Right hindlimb (tissue), 1 donor: Measurements from ENCODE around the gene PHETA2.
"Not testable (repeated sequence)": the region's sequence is repeated elsewhere in the genome, so short reads cannot be mapped to it uniquely, and the experiment has no call there.

Experiments
- DNase-seq: peaks from one replicate; pipeline ENCODE4 v3.0.0-alpha.2; 2018

Gene PHETA2

DNA sequence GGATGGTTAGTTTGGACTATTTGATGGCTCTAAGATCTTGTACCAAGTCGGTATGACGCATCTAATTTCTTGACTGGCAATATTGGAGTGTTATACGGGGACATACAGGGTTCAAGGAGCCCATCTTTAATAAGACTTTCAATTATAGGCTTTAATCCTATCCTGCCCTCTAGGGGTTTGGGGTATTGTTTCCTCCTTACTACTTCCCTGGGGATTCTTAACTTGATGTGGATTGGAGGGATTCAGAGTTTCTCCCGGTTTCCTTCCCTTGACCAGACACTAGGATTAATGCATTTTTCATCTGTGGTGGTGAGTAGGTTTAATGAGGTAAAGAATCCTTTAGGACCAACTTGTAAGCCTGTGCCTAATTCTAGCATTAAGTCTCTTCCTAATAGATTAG is 37.8 kb downstream of the PHETA2 start:
- DNase-seq: no peak

DNA sequence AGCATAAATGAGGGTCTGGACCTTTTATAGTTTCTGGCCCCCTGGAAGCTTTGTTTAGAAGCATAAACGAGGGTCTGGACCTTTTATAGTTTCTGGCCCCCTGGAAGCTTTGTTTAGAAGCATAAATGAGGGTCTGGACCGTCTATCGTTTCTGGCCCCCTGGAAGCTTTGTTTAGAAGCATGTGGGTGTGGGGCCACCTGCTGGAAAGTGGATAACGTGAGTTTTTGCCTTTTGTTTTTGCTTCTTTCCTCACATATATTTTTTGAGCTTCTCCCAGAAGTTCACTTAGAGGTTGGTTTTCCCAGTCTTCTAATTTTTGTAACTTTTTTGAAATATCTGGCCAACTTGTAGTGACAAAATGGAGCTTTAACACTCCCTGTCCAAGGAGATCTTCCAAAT is 38.7 kb downstream of the PHETA2 start:
- not testable (repeated sequence) for DNase-seq

DNA sequence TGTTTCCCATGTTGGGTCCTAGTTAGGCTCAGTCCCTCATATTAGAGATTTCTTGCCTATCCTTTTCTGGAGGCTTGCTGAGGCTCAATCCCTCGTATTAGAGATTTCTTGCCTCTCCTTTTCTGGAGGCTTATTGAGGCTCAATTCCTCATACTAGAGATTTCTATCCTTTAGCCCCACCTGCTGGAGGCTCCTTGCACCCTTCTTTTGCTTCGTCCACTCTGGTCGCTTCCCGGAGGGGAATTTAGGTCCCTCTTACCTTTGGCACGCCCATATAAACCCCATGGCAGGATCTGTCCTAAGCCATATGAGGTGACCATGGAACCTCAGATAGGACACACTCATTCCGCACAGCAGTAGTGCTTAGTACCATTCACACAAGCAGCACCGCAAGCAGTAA is 40.7 kb downstream of the PHETA2 start:
- DNase-seq: no peak

DNA sequence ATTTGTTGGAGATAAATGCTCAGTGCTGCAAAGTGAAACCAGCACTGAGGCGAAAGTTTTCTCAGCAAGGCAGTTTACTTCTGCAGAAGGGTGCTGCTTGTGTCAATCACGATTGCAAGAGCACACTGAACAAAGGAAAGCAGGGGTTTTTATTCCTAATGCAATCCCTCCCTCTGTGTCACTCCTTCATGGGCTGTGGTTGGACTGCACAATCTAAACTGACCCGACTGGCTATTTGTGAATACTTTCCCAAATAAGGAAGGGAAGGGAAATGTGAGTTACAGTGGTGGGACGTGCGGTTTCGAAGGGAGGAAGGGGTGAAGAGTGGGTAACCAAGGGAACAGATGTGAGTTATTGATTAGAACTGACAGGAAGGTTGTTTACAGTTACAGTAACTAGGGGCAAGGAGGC is 41.4 kb downstream of the PHETA2 start:
- DNase-seq: not testable (repeated sequence)

DNA sequence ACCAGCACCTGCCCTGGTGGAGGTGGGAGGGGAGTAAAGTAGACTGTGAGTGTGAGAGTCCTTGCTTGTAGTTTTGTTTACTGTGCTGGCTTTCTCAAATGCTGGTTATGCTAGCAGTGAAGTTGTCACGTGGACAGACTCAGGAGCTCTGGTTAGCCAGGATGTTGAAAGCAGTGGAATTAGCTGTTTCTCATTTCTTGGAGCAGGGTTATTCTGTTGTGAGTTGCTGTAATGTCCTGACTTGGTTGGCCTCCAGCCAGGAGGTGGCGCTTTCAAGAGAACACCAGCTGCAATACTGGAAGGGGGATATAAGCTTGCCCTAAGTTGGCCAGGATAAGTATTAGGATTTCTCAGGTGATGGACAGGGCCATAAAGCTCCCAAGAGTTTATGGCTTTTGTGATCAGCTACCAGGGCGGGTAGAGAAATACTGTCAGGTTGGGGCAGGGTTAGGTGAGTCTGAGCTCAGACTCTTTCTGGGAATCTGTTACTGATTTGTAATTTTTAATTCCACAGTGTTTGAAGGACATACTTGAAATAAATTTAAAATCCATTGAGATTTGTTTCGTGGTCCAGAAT is 42.9 kb downstream of the PHETA2 start:
- DNase-seq: no peak

DNA sequence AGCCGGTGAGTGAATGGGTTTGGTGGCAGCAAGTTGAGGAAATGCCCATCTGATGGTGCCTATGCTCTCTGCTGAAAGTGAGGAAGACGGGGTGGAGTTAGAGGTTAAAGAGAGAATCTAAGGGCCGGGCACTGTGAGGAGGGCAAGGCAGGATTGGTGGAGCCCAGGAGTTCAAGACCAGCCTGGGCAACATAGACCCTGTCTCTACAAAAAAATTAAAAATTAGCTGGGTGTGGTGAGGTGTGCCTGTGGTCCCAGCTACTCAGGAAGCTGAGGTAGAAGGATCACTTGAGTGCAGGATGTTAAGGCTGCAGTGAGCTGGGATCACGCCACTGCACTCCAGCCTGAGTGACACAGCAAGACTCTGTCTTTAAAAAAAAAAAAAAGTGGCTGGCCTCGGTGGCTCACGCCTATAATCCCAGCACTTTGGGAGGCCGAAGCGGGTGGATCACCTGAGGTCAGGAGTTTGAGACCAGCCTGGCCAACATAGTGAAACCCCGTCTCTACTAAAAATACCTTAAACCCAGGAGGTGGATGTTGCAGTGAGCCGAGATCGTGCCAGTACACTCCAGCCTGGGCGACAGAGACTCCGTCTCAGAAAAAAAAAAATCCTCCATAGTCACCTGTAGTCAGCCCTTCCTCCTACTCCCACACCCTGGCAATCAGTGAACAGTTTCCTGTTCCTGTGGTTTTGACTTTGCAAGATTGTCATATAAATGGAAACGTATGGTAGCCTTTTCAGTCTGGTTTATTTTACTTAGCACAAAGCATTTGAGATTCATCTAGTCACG is 46.4 kb downstream of the PHETA2 start:
- DNase-seq: not testable (repeated sequence)

DNA sequence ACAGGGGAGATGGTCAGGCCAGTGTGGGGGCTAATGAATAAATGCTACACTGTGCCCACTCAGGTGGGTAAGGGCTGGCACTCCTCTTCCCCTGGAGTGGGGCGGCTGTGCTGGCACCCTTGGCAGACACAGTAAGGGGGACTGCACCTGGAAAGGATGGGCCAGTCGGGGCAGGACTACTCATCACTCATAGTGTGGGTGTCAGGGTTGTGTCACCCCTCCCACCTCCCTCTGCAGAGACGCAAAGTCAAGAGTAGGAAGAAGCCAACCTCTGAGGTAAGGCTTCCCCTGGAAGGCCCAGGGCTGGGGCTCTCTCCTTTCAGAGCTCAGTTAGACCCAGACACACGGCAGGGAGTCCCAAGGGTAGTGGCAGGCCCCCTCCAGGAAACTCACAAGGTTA is 49.5 kb downstream of the PHETA2 start:
- not testable (repeated sequence) for DNase-seq

DNA sequence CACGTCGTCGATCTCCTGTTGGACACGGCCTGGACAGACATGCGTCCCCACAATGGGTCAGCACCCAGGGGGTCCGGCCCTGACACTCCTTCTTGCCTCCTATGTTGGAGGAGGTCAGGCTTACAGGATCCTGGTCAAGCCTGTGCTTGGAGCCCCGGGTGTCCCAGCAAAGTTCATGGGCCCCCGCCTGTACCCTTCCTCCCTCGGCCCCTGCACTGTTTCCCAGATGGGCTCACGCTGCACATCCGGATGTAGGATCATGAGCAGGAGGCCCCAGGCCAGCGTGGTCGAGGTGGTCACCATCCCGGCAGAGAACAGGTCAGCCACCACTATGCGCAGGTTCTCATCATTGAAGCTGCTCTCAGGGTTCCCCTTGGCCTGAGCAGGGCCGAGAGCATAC is 53.6 kb downstream of the PHETA2 start:
- DNase-seq: no peak

DNA sequence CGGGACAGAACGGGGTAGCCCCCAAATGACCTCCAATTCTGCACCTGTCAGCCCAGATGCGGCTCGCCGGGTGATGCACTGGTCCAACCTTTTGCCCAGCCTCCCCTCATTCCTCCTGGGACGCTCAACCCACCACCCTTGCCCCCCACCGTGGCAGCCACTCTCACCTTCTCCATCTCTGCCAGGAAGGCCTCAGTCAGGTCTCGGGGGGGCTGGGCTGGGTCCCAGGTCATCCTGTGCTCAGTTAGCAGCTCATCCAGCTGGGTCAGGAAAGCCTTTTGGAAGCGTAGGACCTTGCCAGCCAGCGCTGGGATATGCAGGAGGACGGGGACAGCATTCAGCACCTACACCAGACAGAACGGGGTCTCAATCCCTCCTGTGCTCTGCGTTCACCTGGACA is 54.0 kb downstream of the PHETA2 start:
- not testable (repeated sequence) for DNase-seq
